Adrenal gland (tissue), 12 donors: ENCODE data around the gene MIS18BP1. TPM values are rescaled to one million over a fixed set of nuclear protein-coding genes. Genes with fewer than 3 reads are reported as not detected.

ENCODE experiments used
- DNase-seq, 7 donors: peaks; one replicate each; pipeline ENCODE4 v3.0.0-alpha.2; 2019 to 2020
- H3K27ac ChIP-seq, 5 donors: fragments of 200-600 bp; sonication (generic) in 4 of 5; 1 replicate in 3 of 5; 2 replicates in 2 of 5; pipeline versions ENCODE4 v1.5.1 to v1.8.0; 2016 to 2020; ENCODE audit warnings: mild to moderate bottlenecking in 1 of 5
- H3K27me3 ChIP-seq: fragments of 200-600 bp; 2 replicates; pipeline ENCODE4 v1.8.0; 2021
- H3K36me3 ChIP-seq, 2 donors: fragments of 200-600 bp; replicated peaks in 1 of 2; 1 replicate in 1 of 2; 2 replicates in 1 of 2; pipeline versions ENCODE4 v1.5.1 to v1.8.0; 2018 to 2022
- H3K4me1 ChIP-seq, 2 donors: fragments of 200-600 bp; replicated peaks in 1 of 2; 1 replicate in 1 of 2; 2 replicates in 1 of 2; pipeline versions ENCODE4 v1.5.1 to v1.8.0; 2018 to 2021
- H3K4me3 ChIP-seq, 4 donors: fragments of 200-600 bp; sonication (generic) in 3 of 4; one replicate each; pipeline ENCODE4 v1.5.1; 2016 to 2018
- H3K9me3 ChIP-seq, 3 donors: fragments of 200-600 bp; sonication (generic) in 1 of 3; replicated peaks in 1 of 3; 1 replicate in 2 of 3; 2 replicates in 1 of 3; pipeline versions ENCODE4 v1.5.1 to v1.8.0; 2016 to 2021
- CTCF ChIP-seq, 6 experiments: fragments of 450-650 bp in 4 of 6; fragments of 200-600 bp in 2 of 6; sonication (generic) in 1 of 6; IDR thresholded peaks; 1 replicate in 5 of 6; 2 replicates in 1 of 6; pipeline versions ENCODE4 v1.5.1 to v1.8.0; 2016 to 2021; ENCODE audit warnings: antibody characterized with exemption in 6 of 6, mild to moderate bottlenecking in 2 of 6, moderate library complexity in 1 of 6
- POLR2A ChIP-seq, 2 donors: fragments of 450-650 bp; IDR thresholded peaks; one replicate each; pipeline ENCODE4 v1.6.1; 2017; ENCODE audit warnings: antibody characterized with exemption in 2 of 2, mild to moderate bottlenecking in 2 of 2, moderate library complexity in 1 of 2
- WGBS, 4 donors: extraction: QIAGEN DNeasy Blood & Tissue Kit in 2 of 4; methylation state at CpG; one replicate each; pipeline versions ENCODE4 v1.1.5 to v1.1.7; 2013 to 2017; 5-methylcytosine and 5-hydroxymethylcytosine counted together
- intact Hi-C, 2 donors: fragments of 100-400 bp; cut with DNase I; formaldehyde crosslinking; loops; one replicate each; pipeline versions ENCODE4 v1.14.1 to v1.15.0; 2022 to 2023
- polyA plus RNA-seq, 3 donors: library from polyadenylated mRNA; stranded (reverse); fragments of 200-250 nt in 2 of 3; fragments of 350-450 nt in 1 of 3; fragmentation: Illumina TruSeq in 1 of 3; extraction: RNeasy Lipid Tissue Mini Kit (QIAGEN cat#74804) in 1 of 3; gene quantifications; one replicate each; pipeline ENCODE4 v1.2.3, GENCODE V29; 2013 to 2014
- total RNA-seq, 9 donors: library from RNA; depleted of rRNA in 4 of 9; stranded (reverse); fragments of >200 nt in 4 of 9; fragments of 120-200 nt in 1 of 9; fragmentation: NEBNext Ultra II Directional in 1 of 9; extraction: Animal tissue kit (Norgen Biotek cat#: 25700) in 1 of 9; gene quantifications; one replicate each; pipeline versions ENCODE4 v1.1.0 to v1.2.4, GENCODE V29; 2013 to 2023
- donor health status: healthy with polysubstance abuse.
- donor health status: Bipolar disorder and iron deficiency.
- donor health status: DM: yes; HTN: yes; CAD: no.
- donor health status: DM: no; HTN: no; CAD: no.
- donor health status: DM: no; HTN: no; CAD: no.
- donor health status: DM: yes; HTN: yes; CAD: no.

MIS18BP1 gene
- total and polyA plus RNA-seq, 12 donors, result 3.3 to 37.9 (median 11.5) TPM

GRCh38 chr14:45270031-45270430, 17.0 kb upstream of the MIS18BP1 start:
- Histone ChIP-seq H3K27me3 (no peaks in the 10 kb centered on the region), H3K9me3 (no peaks in the 10 kb centered on the region), H3K27ac (no peak overlapping the region), H3K36me3 (no peaks in the 10 kb centered on the region), H3K4me3 (no peak overlapping the region), H3K4me1 (no peaks in the 10 kb centered on the region)
- 55 to 85% (median 63%) methylated on average over 1 of the region's 1 CpG for WGBS, 4 donors
- intact Hi-C loops, result no loop called here
- no peak for DNase-seq
- TF ChIP-seq CTCF (IDR thresholded peaks at IDR 0.05) (no peak), POLR2A (IDR thresholded peaks at IDR 0.05) (no peak)

DNA sequence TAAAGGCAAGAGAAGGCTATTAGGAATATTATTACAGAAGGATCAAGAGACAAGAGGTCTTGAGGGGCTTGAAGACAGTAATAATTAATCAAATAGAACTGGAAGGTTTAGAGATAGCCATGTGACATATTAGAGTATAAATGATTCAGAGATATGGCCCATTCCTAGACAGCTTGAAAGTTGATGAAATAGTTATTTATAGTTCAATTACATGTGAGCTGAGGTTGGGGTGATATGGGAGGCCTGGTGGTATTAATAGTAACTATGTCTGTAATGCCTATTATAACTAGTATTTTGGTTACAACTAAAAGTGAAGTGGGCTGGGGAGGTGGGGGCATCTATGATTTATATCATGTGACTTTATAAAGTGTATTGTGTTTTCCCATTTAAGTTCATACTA, 14.1 kb upstream of the MIS18BP1 start:
- Histone ChIP-seq H3K27ac (no peak overlapping the region), H3K27me3 (no peaks in the 10 kb centered on the region), H3K4me3 (no peak overlapping the region), H3K9me3 (no peaks in the 10 kb centered on the region), H3K4me1 (no peaks in the 10 kb centered on the region), H3K36me3 (no peaks in the 10 kb centered on the region)
- intact Hi-C loops, result loop anchor here (5.0 to 10.0 kb wide), 2 partner anchors 352 to 355 kb away; no protein-coding TSS in a partner anchor
- no peak for DNase-seq
- TF ChIP-seq CTCF (IDR thresholded peaks at IDR 0.05) (no peak), POLR2A (IDR thresholded peaks at IDR 0.05) (no peak)

- no peak for DNase-seq
- 76 to 87% (median 83%) methylated on average over 4 of the region's 4 CpGs for WGBS, 4 donors
- intact Hi-C loops, result loop anchor here in 1 of 2 donors (10.0 kb wide), 1 partner anchor 348 kb away; no protein-coding TSS in a partner anchor
- Histone ChIP-seq H3K27me3 (no peaks in the 10 kb centered on the region), H3K9me3 (peaks cover 0 to 16% (median 6%) of the 10 kb centered on the region in 3 donors), H3K36me3 (no peaks in the 10 kb centered on the region), H3K27ac (no peak overlapping the region), H3K4me1 (no peaks in the 10 kb centered on the region), H3K4me3 (no peak overlapping the region)
- TF ChIP-seq CTCF (IDR thresholded peaks at IDR 0.05), result no peak
- TF ChIP-seq POLR2A (IDR thresholded peaks at IDR 0.05), result no peak
Observed at GRCh38 chr14:45262637-45263036, 9.6 kb upstream of the MIS18BP1 start.

DNA sequence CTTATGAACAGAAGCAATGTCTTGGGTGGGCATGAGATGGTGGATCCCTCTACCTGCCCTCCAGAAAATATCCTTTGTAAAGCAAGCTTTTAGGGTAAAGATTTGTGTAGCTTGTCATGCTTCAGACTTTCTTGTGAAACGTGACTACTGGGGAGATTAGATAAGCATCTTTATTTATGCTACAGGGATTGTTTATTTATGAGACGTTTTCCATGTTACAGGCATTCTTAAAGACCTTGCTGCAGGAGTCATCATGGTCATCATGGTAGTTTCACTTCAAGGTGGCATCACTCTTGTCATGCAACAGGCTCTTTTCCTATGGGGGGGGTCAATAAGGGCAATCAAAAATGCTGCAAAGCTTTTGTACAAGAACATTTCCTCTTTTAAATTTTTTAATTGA, 8.2 kb upstream of the MIS18BP1 start:
- Histone ChIP-seq H3K27ac (no peak overlapping the region), H3K4me3 (no peak overlapping the region), H3K4me1 (no peaks in the 10 kb centered on the region), H3K36me3 (no peaks in the 10 kb centered on the region), H3K27me3 (no peaks in the 10 kb centered on the region), H3K9me3 (peaks cover 0 to 23% (median 6%) of the 10 kb centered on the region in 3 donors)
- DNase-seq, result no peak
- intact Hi-C loops, result loop anchor here in 1 of 2 donors (10.0 kb wide), 1 partner anchor 346 kb away; no protein-coding TSS in a partner anchor
- WGBS, 4 donors, result 36 to 54% (median 42%) methylated on average over 2 of the region's 2 CpGs
- TF ChIP-seq POLR2A (IDR thresholded peaks at IDR 0.05) (no peak), CTCF (IDR thresholded peaks at IDR 0.05) (no peak)
